Tracheal epithelial cell (primary cell): Measurements from ENCODE around the gene DCPS. TPM values are rescaled to one million over a fixed set of nuclear protein-coding genes. Genes with fewer than 3 reads are reported as not detected.

Experiments
- total RNA-seq: library from RNA; depleted of rRNA; stranded (reverse); fragments of >200 nt; gene quantifications from 2 replicates; pipeline ENCODE4 v1.2.1, GENCODE V29; 2014

The DCPS gene
- 6.7 and 10.7 TPM in 2 replicates for total RNA-seq

GRCh38 chr11:126303623-126304456 lies at the start of gene DCPS:
Gene DCPS, plus strand, starts transcription at chr11:126304060. Its CDS starts 21 bp downstream, at chr11:126304081.

GRCh38 chr11:126268708-126269579 lies 34.9 kb upstream of the DCPS start, which contains the start of the genes FOXRED1 and SRPRA:
Gene FOXRED1, plus strand, starts transcription at chr11:126269154. Its CDS starts 53 bp downstream, at chr11:126269207.
Gene SRPRA, minus strand, starts transcription at chr11:126268895. Its CDS starts 91 bp downstream, at chr11:126268804.

GRCh38 chr11:126282736-126283591 lies 20.9 kb upstream of the DCPS start, which contains the start of gene TIRAP:
Gene TIRAP, plus strand, starts transcription at chr11:126283093. Its CDS starts 7,802 bp downstream, at chr11:126290895.

GRCh38 chr11:126355324-126355925 lies 51.6 kb downstream of the DCPS start, which contains the start of gene ST3GAL4:
Gene ST3GAL4, plus strand, starts transcription at chr11:126355686. Its CDS starts 50,470 bp downstream, at chr11:126406156.

Other genes with a start within 250 kb of the DCPS start
- 1.5 and 2.9 TPM in 2 replicates for gene CDON, start 241.2 kb upstream of the DCPS start, total RNA-seq
- gene RPUSD4, start 92.4 kb upstream of the DCPS start, total RNA-seq: 25.5 and 31.5 TPM in 2 replicates
- gene FAM118B, start 92.3 kb upstream of the DCPS start, total RNA-seq: 13.6 and 30.8 TPM in 2 replicates
- gene SRPRA, start 35.2 kb upstream of the DCPS start, total RNA-seq: 27.7 and 29.4 TPM in 2 replicates
- gene FOXRED1, start 34.9 kb upstream of the DCPS start, total RNA-seq: 3.8 and 10.6 TPM in 2 replicates
- gene TIRAP, start 21.0 kb upstream of the DCPS start, total RNA-seq: 1.2 and 1.9 TPM in 2 replicates
- 15.4 and 18.5 TPM in 2 replicates for gene ST3GAL4, start 51.6 kb downstream of the DCPS start, total RNA-seq